AG08396 (cell line): ENCODE measurements around the gene SRRM2.
A peak's percentile ranks its signal among the peaks of the same experiment; 100 is the strongest.

ENCODE experiments used
- DNase-seq: peaks from one replicate; pipeline ENCODE4 v3.0.0; 2012; ENCODE audit warnings: low spot score, mixed read lengths

SRRM2 gene

GRCh38 chr16:2777231-2777902 is 24.9 kb downstream of the SRRM2 start, which contains the start of gene ELOB:
TSS of gene ELOB (minus strand) at chr16:2777280. CDS start at chr16:2777239, 41 bp downstream.
- peak; percentile 99 for DNase-seq

GRCh38 chr16:2777903-2778629 is 25.6 kb downstream of the SRRM2 start:
- DNase-seq, result peak; percentile 52

GRCh38 chr16:2778630-2778958 is 26.2 kb downstream of the SRRM2 start:
- no peak for DNase-seq

GRCh38 chr16:2779151-2779920 is 26.9 kb downstream of the SRRM2 start:
- DNase-seq, result no peak

- DNase-seq, result no peak
Measured at GRCh38 chr16:2779978-2780898, 27.8 kb downstream of the SRRM2 start.

GRCh38 chr16:2782583-2783351 is 30.3 kb downstream of the SRRM2 start:
- no peak for DNase-seq

GRCh38 chr16:2783581-2784357 is 31.3 kb downstream of the SRRM2 start:
- DNase-seq, result no peak

GRCh38 chr16:2784358-2785100 is 32.1 kb downstream of the SRRM2 start:
- no peak for DNase-seq

- DNase-seq, result no peak
Measured at GRCh38 chr16:2785101-2785991, 32.9 kb downstream of the SRRM2 start.

GRCh38 chr16:2786061-2786825 is 33.8 kb downstream of the SRRM2 start:
- DNase-seq, result no peak

- DNase-seq, result no peak
Measured at GRCh38 chr16:2786826-2787151, 34.4 kb downstream of the SRRM2 start.

- DNase-seq, result no peak
Measured at GRCh38 chr16:2787406-2787805, 35.0 kb downstream of the SRRM2 start, which contains the start of gene PRSS33. TSS of gene PRSS33 (minus strand) at chr16:2787560. CDS start at chr16:2786547, 1,013 bp downstream.

- no peak for DNase-seq
Measured at GRCh38 chr16:2787961-2788360, 35.5 kb downstream of the SRRM2 start.

- DNase-seq, result no peak
Measured at GRCh38 chr16:2790631-2791030, 38.2 kb downstream of the SRRM2 start.

GRCh38 chr16:2791174-2791573 is 38.7 kb downstream of the SRRM2 start:
- DNase-seq, result no peak

GRCh38 chr16:2792940-2793339 is 40.5 kb downstream of the SRRM2 start:
- no peak for DNase-seq

- no peak for DNase-seq
Measured at GRCh38 chr16:2795395-2796143, 43.1 kb downstream of the SRRM2 start.
